Spinal cord (tissue), 10 donors: ENCODE measurements around the gene HNRNPCL4. TPM values are rescaled to one million over a fixed set of nuclear protein-coding genes. Genes with fewer than 3 reads are reported as not detected.
"Not testable (repeated sequence)": the region's sequence is repeated elsewhere in the genome, so short reads cannot be mapped to it uniquely, and the experiment has no call there.

Experiments
- DNase-seq, 6 donors: peaks; one replicate each; pipeline versions ENCODE4 v3.0.0 to v3.0.0-alpha.2; 2013 to 2015; ENCODE audit warnings: low spot score in 6 of 6, low read depth in 4 of 6
- H3K27ac ChIP-seq: one replicate; pipeline ENCODE4 v1.5.1; 2013; ENCODE audit warnings: low read depth, low read length, control low read depth
- H3K27me3 ChIP-seq: one replicate; pipeline ENCODE4 v1.6.1; 2013; ENCODE audit warnings: low read length; ENCODE audit not compliant: control insufficient read depth, insufficient read depth
- H3K36me3 ChIP-seq: one replicate; pipeline ENCODE4 v1.6.1; 2013; ENCODE audit warnings: low read length; ENCODE audit not compliant: control insufficient read depth, insufficient read depth
- H3K4me1 ChIP-seq: one replicate; pipeline ENCODE4 v1.6.1; 2013; ENCODE audit warnings: low read length; ENCODE audit not compliant: control insufficient read depth, insufficient read depth
- H3K4me3 ChIP-seq: one replicate; pipeline ENCODE4 v1.5.1; 2013; ENCODE audit warnings: low read depth, low read length, control low read depth
- H3K9me3 ChIP-seq: one replicate; pipeline ENCODE4 v1.6.1; 2013; ENCODE audit warnings: low read length; ENCODE audit not compliant: control insufficient read depth, insufficient read depth
- WGBS: methylation state at CpG from one replicate; pipeline ENCODE4 v1.1.5; 2013; ENCODE audit warnings: missing lambda C conversion rate; ENCODE audit not compliant: insufficient coverage; 5-methylcytosine and 5-hydroxymethylcytosine counted together
- long read RNA-seq, 4 donors: transcript quantifications; one replicate each; lab custom pipeline, GENCODE V29; 2026
- polyA plus RNA-seq, 2 donors: library from polyadenylated mRNA; unstranded; fragments of 120-200 nt; gene quantifications; one replicate each; pipeline ENCODE4 v1.2.1, GENCODE V29; 2013; ENCODE audit not compliant: insufficient read length in 2 of 2
- total RNA-seq, 2 donors: library from RNA; depleted of rRNA in 1 of 2; stranded (reverse); fragments of 120-200 nt in 1 of 2; fragments of >200 nt in 1 of 2; gene quantifications; one replicate each; pipeline versions ENCODE4 v1.2.3 to v1.2.4, GENCODE V29; 2013 to 2014
- donor health status: healthy.

The HNRNPCL4 gene
- total RNA-seq (not detected), polyA plus RNA-seq (under 1 TPM; 0.30 to 0.36 TPM)
- long read RNA-seq, donor 1, result 0 reads
- long read RNA-seq, donor 2, result 0 reads
- long read RNA-seq, donor 3, result 0 reads
- long read RNA-seq, donor 4, result 0 reads

DNA sequence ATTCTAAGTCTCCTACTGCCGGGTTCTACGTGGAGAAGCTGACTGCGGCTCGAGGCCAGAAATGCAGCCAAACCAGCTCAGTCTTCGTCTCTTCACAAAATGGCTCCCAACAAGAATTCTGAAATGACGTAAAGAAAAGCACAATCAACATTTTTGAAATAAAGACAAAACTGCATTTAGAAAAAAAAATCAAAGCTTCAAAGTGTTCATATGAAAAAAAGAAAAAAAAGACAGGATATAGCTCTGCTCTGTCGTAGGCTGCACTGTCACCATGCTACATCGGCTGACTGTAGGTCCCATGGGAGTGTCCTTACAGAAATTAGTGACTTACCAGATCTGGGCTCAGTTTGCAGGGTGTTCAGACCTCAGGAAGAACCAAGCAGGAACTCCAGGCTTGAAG is at the start of gene HNRNPCL4:
Gene HNRNPCL4, minus strand, starts transcription at position 101 of the 400 bp plus-strand sequence. CDS start 164 bp downstream, outside the sequence.
- no CpG with 5 or more reads among the region's 8 CpGs for WGBS
- H3K4me3 ChIP-seq, H3K27me3 ChIP-seq, DNase-seq, H3K27ac ChIP-seq, H3K4me1 ChIP-seq, H3K9me3 ChIP-seq, H3K36me3 ChIP-seq: not testable (repeated sequence)

DNA sequence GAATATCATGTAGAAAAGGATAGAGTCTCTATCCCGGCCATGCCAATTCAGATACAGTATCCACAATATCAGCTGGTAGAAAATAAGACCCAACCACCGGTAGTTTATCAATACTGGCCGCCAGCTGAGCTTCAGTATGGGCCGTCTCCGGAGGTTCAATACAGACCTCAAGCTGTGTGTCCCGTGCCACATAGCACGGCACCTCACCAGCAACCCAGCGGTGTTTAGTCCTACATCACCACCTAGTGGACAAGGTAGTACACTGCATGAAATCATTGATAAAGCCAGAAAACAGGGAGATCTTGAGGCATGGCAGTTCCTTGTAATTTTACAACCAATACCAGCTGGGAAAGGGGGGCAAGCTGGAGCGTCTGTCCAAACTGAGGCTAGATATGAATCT is 43.3 kb upstream of the HNRNPCL4 start:
- H3K4me1 ChIP-seq, H3K4me3 ChIP-seq, DNase-seq, H3K9me3 ChIP-seq, H3K27me3 ChIP-seq, H3K36me3 ChIP-seq, H3K27ac ChIP-seq: not testable (repeated sequence)
- no CpG with 5 or more reads among the region's 9 CpGs for WGBS

DNA sequence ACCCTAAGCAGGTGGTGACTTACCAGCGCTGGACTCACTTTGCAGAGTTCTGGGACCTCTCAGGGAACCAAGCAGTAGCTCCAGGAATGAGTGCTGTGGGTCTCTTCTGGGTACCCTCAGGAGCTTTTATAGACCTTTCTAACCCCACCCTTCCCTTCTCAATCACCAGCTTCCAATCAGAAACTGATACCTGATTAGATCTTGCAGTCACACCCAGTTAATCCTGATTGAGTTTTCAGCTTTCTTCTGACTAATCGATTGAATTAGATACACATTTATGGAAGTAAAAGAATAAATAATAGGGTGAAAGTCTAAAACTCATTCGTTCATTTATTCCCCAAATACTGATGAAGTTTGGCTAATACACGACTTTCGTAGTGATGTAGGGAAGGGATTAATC is 35.9 kb upstream of the HNRNPCL4 start, which contains the start of gene PRAMEF13:
Gene PRAMEF13, minus strand, starts transcription at position 101 of the 400 bp plus-strand sequence. CDS start 1,820 bp downstream, outside the sequence.
- not testable (repeated sequence) for H3K27ac ChIP-seq, H3K4me3 ChIP-seq, H3K36me3 ChIP-seq, H3K9me3 ChIP-seq, H3K27me3 ChIP-seq, H3K4me1 ChIP-seq, DNase-seq
- no CpG with 5 or more reads among the region's 5 CpGs for WGBS

DNA sequence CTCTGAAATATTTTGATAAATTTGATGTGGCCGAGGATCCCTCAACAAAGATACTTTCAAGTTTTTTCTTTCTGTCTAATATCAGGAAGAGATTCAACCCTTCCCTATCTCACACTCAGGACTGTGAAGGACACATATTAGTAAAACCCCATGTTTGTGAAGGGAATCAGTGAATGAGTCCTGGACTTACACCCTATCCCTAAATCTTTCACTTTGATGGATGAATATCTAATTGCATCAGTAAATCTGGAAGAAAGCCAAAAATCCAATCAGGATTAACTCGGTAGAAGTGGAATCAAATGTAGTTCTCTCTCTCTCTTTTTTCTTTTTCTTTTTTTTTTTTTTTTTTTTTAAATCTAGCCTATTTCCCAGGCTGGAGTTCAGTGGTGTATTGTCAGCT is 6.1 kb upstream of the HNRNPCL4 start, which contains the start of gene PRAMEF9:
Gene PRAMEF9, plus strand, starts transcription at position 301 of the 400 bp plus-strand sequence. CDS start 3,433 bp downstream, outside the sequence.
- not testable (repeated sequence) for H3K9me3 ChIP-seq, H3K27me3 ChIP-seq, H3K36me3 ChIP-seq, H3K27ac ChIP-seq, H3K4me3 ChIP-seq, DNase-seq, H3K4me1 ChIP-seq
- no CpG with 5 or more reads among the region's 2 CpGs for whole genome bisulfite sequencing

DNA sequence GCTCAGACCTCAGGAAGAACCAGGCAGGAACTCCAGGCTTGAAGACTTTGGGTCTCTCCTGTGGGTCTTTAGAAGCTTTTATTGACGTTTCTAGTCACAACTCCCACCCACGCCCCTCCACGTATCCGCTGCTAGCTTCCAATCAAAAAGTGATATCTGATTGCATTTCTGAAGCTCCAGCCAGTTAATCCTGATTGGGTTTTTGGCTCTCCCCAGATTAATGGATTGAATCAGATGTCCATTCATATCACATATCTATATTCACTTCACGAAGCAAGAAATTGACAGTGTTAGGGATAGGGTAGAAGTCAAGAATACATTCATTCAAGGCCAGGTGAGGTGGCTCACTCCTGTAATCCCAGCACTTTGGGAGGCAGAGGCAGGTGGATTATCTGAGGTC is 9.5 kb downstream of the HNRNPCL4 start, which contains the start of gene PRAMEF26:
Gene PRAMEF26, minus strand, starts transcription at position 101 of the 400 bp plus-strand sequence. CDS start 2,914 bp downstream, outside the sequence.
- not testable (repeated sequence) for DNase-seq, H3K27me3 ChIP-seq, H3K36me3 ChIP-seq, H3K9me3 ChIP-seq, H3K4me3 ChIP-seq, H3K4me1 ChIP-seq, H3K27ac ChIP-seq
- WGBS, result no CpG with 5 or more reads among the region's 5 CpGs

DNA sequence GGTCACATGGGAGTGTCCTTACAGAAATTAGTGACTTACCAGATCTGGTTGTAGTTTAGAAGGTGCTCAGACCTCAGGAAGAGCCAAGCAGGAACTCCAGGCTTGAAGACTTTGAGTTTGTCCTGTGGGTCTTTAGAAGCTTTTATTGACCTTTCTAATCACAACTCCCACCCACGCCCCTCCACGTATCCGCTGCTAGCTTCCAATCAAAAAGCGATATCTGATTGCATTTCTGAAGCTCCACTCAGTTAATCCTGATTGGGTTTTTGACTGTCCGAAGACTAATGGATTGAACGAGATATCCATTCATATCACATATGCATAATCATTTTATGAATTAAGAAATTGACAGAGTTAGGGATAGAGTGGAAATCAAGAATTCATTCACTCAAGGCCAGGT is 48.7 kb downstream of the HNRNPCL4 start, which contains the start of gene HNRNPCL2:
Gene HNRNPCL2, minus strand, starts transcription at position 101 of the 400 bp plus-strand sequence. CDS start 454 bp downstream, outside the sequence.
- not testable (repeated sequence) for H3K9me3 ChIP-seq, DNase-seq, H3K27me3 ChIP-seq, H3K4me1 ChIP-seq, H3K27ac ChIP-seq, H3K36me3 ChIP-seq, H3K4me3 ChIP-seq
- no CpG with 5 or more reads among the region's 6 CpGs for whole genome bisulfite sequencing

Other genes with a start within 250 kb of the HNRNPCL4 start
- gene PRAMEF7, start 249.0 kb downstream of the HNRNPCL4 start, total RNA-seq, result not detected
- gene PRAMEF7, start 249.0 kb downstream of the HNRNPCL4 start, polyA plus RNA-seq, result not detected
- gene PRAMEF6, start 218.1 kb downstream of the HNRNPCL4 start, total RNA-seq, result not detected
- gene PRAMEF6, start 218.1 kb downstream of the HNRNPCL4 start, polyA plus RNA-seq, result not detected
- not detected for gene PRAMEF27, start 109.1 kb downstream of the HNRNPCL4 start, total RNA-seq
- not detected for gene PRAMEF27, start 109.1 kb downstream of the HNRNPCL4 start, polyA plus RNA-seq
- gene HNRNPCL3, start 104.9 kb downstream of the HNRNPCL4 start, total RNA-seq, result not detected
- gene HNRNPCL3, start 104.9 kb downstream of the HNRNPCL4 start, polyA plus RNA-seq, result not detected
- not detected for gene PRAMEF25, start 94.9 kb downstream of the HNRNPCL4 start, total RNA-seq
- gene PRAMEF25, start 94.9 kb downstream of the HNRNPCL4 start, polyA plus RNA-seq, result not detected
- gene HNRNPCL2, start 48.8 kb downstream of the HNRNPCL4 start, total RNA-seq, result not detected
- under 1 TPM in 1 of 2 donors, not detected in 1; 0.27 TPM for gene HNRNPCL2, start 48.8 kb downstream of the HNRNPCL4 start, polyA plus RNA-seq
- not detected for gene PRAMEF26, start 9.6 kb downstream of the HNRNPCL4 start, total RNA-seq
- not detected for gene PRAMEF26, start 9.6 kb downstream of the HNRNPCL4 start, polyA plus RNA-seq
- not detected for gene PRAMEF9, start 6.2 kb upstream of the HNRNPCL4 start, total RNA-seq
- not detected for gene PRAMEF9, start 6.2 kb upstream of the HNRNPCL4 start, polyA plus RNA-seq
- gene PRAMEF13, start 35.8 kb upstream of the HNRNPCL4 start, total RNA-seq, result not detected
- gene PRAMEF13, start 35.8 kb upstream of the HNRNPCL4 start, polyA plus RNA-seq, result not detected
- gene PRAMEF18, start 60.5 kb upstream of the HNRNPCL4 start, total RNA-seq, result not detected
- under 1 TPM in 1 of 2 donors, not detected in 1; 0.08 TPM for gene PRAMEF18, start 60.5 kb upstream of the HNRNPCL4 start, polyA plus RNA-seq
- gene PRAMEF5, start 88.6 kb upstream of the HNRNPCL4 start, total RNA-seq, result not detected
- gene PRAMEF5, start 88.6 kb upstream of the HNRNPCL4 start, polyA plus RNA-seq, result not detected
- gene PRAMEF8, start 119.5 kb upstream of the HNRNPCL4 start, total RNA-seq, result not detected
- not detected for gene PRAMEF8, start 119.5 kb upstream of the HNRNPCL4 start, polyA plus RNA-seq
- gene PRAMEF33, start 137.9 kb upstream of the HNRNPCL4 start, total RNA-seq, result not detected
- gene PRAMEF33, start 137.9 kb upstream of the HNRNPCL4 start, polyA plus RNA-seq, result not detected
- not detected for gene PRAMEF15, start 149.9 kb upstream of the HNRNPCL4 start, total RNA-seq
- not detected for gene PRAMEF15, start 149.9 kb upstream of the HNRNPCL4 start, polyA plus RNA-seq
- not detected for gene PRAMEF14, start 181.5 kb upstream of the HNRNPCL4 start, total RNA-seq
- gene PRAMEF14, start 181.5 kb upstream of the HNRNPCL4 start, polyA plus RNA-seq, result not detected
- gene PRAMEF19, start 206.3 kb upstream of the HNRNPCL4 start, total RNA-seq, result not detected
- gene PRAMEF19, start 206.3 kb upstream of the HNRNPCL4 start, polyA plus RNA-seq, result not detected
- gene PRAMEF17, start 224.0 kb upstream of the HNRNPCL4 start, total RNA-seq, result not detected
- not detected for gene PRAMEF17, start 224.0 kb upstream of the HNRNPCL4 start, polyA plus RNA-seq
- gene PRAMEF20, start 244.8 kb upstream of the HNRNPCL4 start, total RNA-seq, result not detected
- gene PRAMEF20, start 244.8 kb upstream of the HNRNPCL4 start, polyA plus RNA-seq, result not detected